ENCODE measurements around the gene RILPL2. TPM values are rescaled to one million over a fixed set of nuclear protein-coding genes. Genes with fewer than 3 reads are reported as not detected.

The RILPL2 gene
- total and polyA plus RNA-seq, 2 of the 13 experiments (the other 11 are each of a cell fraction or from before 2014, with no cell fraction given) = 2.7 to 8.1 TPM

- no peak for ATAC-seq
- intact Hi-C loops (cut with micrococcal nuclease; ENCODE audit: unreplicated experiment) (no loop called here), in situ Hi-C loops (cut with HindIII; ENCODE audit: extremely low pct_ligation_motif_present, low pct_unique_long_range_greater_than_20kb) (no loop called here)
- H3K9ac ChIP-seq (ENCODE audit: insufficient read depth, low read depth, low read length) = no peak overlapping the region
- no peak overlapping the region for H3K4me2 ChIP-seq (ENCODE audit: low read depth, low read length)
- no peak for DNase-seq (ENCODE audit: low spot score)
- no peaks in the 10 kb centered on the region for H4K20me1 ChIP-seq (ENCODE audit: insufficient read depth, low read length)
- BruUV-seq (replicated peaks) = no TSS peak
- CTCF ChIA-PET (ENCODE audit: low intra/inter-chr PET ratio, low total read pairs) = no interaction called here
- H3K4me3 ChIP-seq (replicated peaks in 1 of 3; ENCODE audit: insufficient read depth in 1 of 3, low read depth in 2 of 3, low read length in 3 of 3) = no peak overlapping the region
- FAIRE-seq = no peak
- H3K79me2 ChIP-seq (ENCODE audit: insufficient read depth, low read length) = peaks cover 29% of the 10 kb centered on the region
- no peak for TF ChIP-seq CHCHD3 (CRISPR knock-in tag; IDR thresholded peaks at IDR 0.05)
- no peak for TF ChIP-seq HBP1 (CRISPR knock-in tag; IDR thresholded peaks at IDR 0.05; ENCODE audit: low read depth)
- TF ChIP-seq CEBPG (CRISPR knock-in tag; IDR thresholded peaks at IDR 0.05) = no peak
- no peak for TF ChIP-seq MAFK (conservative IDR thresholded peaks at IDR 0.05 in 1 of 2, IDR thresholded peaks at IDR 0.05 in 1 of 2; ENCODE audit: low read length in 2 of 2)
- TF ChIP-seq RNF219 (CRISPR knock-in tag; IDR thresholded peaks at IDR 0.05) = no peak
- TF ChIP-seq SNAPC2 (CRISPR knock-in tag; IDR thresholded peaks at IDR 0.05) = no peak
- TF ChIP-seq ZNF343 (CRISPR knock-in tag; IDR thresholded peaks at IDR 0.05) = no peak
- no peak for TF ChIP-seq FOXP1 (IDR thresholded peaks at IDR 0.05)
- no peak for TF ChIP-seq FOXP1 (CRISPR knock-in tag; IDR thresholded peaks at IDR 0.05)
- H3K27ac ChIP-seq (ENCODE audit: extremely low read length, insufficient read depth, low read length) = no peak overlapping the region
- no peak overlapping the region for H2AFZ ChIP-seq (ENCODE audit: low read length)
- H3K27me3 ChIP-seq (ENCODE audit: control insufficient read depth in 1 of 2, insufficient read depth in 2 of 2, low read length in 2 of 2) = no peaks in the 10 kb centered on the region
- POLR2A ChIA-PET = no interaction called here
- H3K4me1 ChIP-seq (ENCODE audit: insufficient read depth, low read length) = peaks cover 20% of the 10 kb centered on the region
- H3K36me3 ChIP-seq (replicated peaks in 1 of 2; ENCODE audit: control insufficient read depth in 1 of 2, insufficient read depth in 2 of 2, low read length in 2 of 2) = peaks cover 27 to 62% of the 10 kb centered on the region in 2 experiments
- H3K9me3 ChIP-seq (ENCODE audit: low read length) = no peaks in the 10 kb centered on the region
- 98% methylated on average over 4 of the region's 4 CpGs for WGBS (ENCODE audit: low lambda C conversion rate)
These were observed 42.7 kb downstream of the RILPL2 start for GRCh38 chr12:123393747-123394146.

Data from HepG2 (cell line).